ENCODE results near the gene PTPN4. TPM values are rescaled to one million over a fixed set of nuclear protein-coding genes. Genes with fewer than 3 reads are reported as not detected.
"Not testable (repeated sequence)": the region's sequence is repeated elsewhere in the genome, so short reads cannot be mapped to it uniquely, and the experiment has no call there.

Gene PTPN4
- polyA plus RNA-seq, 1 donor from 2014 or later, result 22.0 TPM

DNA sequence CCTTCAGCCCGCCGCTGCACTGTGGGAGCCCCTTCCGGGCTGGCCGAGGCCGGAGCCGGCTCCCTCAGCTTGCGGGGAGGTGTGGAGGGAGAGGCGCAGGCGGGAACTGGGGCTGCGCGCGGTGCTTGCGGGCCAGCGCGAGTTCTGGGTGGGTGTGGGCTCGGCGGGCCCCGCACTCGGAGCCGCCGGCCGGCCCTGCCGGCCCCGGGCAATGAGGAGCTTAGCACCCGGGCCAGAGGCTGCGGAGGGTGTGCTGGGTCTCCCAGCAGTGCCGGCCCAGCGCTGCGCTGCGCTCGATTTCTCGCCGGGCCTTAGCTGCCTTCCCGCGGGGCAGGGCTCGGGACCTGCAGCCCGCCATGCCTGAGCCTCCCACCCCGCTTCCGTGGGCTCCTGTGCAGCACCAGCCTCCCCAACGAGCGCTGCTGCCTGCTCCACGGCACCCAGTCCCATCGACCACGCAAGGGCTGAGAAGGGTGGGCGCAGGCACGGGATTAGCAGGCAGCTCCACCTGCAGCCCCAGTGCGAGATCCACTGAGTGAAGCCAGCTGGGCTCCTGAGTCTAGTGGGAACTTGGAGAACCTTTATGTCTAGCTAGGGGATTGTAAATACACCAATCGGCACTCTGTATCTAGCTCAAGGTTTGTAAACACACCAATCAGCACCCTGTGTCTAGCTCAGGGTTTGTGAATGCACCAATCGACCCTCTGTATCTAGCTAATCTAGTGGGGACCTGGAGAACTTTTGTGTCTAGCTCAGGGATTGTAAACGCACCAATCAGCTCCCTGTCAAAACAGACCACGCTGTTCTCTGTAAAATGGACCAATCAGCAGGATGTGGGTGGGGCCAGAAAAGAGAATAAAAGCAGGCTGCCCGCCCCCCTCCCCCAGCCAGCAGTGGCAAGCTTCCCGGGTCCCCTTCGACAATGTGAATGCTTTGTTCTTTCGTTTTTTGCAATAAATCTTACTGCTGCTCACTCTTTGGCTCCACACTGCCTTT is 237.5 kb downstream of the PTPN4 start:
- H3K27me3 ChIP-seq (ENCODE audit: insufficient read depth, low read depth, low read length); H3K9me2 ChIP-seq (ENCODE audit: insufficient read depth, low read length); H3K36me3 ChIP-seq (ENCODE audit: insufficient read depth, low read length); H2AFZ ChIP-seq (ENCODE audit: low read depth, low read length); H3K79me2 ChIP-seq (replicated peaks; ENCODE audit: insufficient read depth, low read length); H3F3A ChIP-seq (ENCODE audit: insufficient read depth, low read length, poor library complexity, severe bottlenecking); H3K4me2 ChIP-seq (ENCODE audit: low read length); H3K27ac ChIP-seq (ENCODE audit: low read length); H3K9ac ChIP-seq (ENCODE audit: low read length); H3K9me3 ChIP-seq (ENCODE audit: low read length); H4K20me1 ChIP-seq (ENCODE audit: insufficient read depth); H3K4me3 ChIP-seq (ENCODE audit: low read length): not testable (repeated sequence)

DNA sequence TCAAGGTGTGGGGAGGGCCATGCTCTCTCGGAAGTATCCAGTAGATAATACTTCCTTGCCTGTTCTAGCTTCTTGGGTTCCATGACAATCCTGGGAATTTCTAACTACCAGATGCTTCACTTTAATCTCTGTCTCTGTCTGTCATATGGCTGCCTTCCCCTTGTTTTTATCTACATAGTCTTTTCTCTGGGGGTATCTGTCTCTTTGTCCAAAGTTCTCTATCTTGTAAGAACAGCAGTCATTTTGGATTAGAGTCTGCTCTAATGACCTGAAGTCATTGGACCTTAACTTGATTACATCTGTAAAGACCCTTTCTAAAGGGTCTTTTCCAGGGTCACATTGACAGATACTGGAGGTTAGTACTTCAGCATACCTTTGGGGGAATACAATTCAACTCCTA is 241.7 kb downstream of the PTPN4 start:
- Histone ChIP-seq H3K79me2 (replicated peaks; ENCODE audit: insufficient read depth, low read length) (no peaks in the 10 kb centered on the region), H3K4me3 (ENCODE audit: low read length) (no peak overlapping the region), H3K9ac (ENCODE audit: low read length) (no peak overlapping the region), H3K27me3 (ENCODE audit: insufficient read depth, low read depth, low read length) (no peaks in the 10 kb centered on the region), H3K36me3 (ENCODE audit: insufficient read depth, low read length) (no peaks in the 10 kb centered on the region), H4K20me1 (ENCODE audit: insufficient read depth) (no peaks in the 10 kb centered on the region), H3K4me2 (ENCODE audit: low read length) (no peak overlapping the region), H3K27ac (ENCODE audit: low read length) (no peak overlapping the region), H3K9me3 (ENCODE audit: low read length) (no peaks in the 10 kb centered on the region), H3K9me2 (ENCODE audit: insufficient read depth, low read length) (no peaks in the 10 kb centered on the region), H2AFZ (ENCODE audit: low read depth, low read length) (no peak overlapping the region), H3F3A (ENCODE audit: insufficient read depth, low read length, poor library complexity, severe bottlenecking) (no peaks in the 10 kb centered on the region)
- TF ChIP-seq POLR2AphosphoS5 (IDR thresholded peaks at IDR 0.05), result no peak
- TF ChIP-seq, protein P1, sequence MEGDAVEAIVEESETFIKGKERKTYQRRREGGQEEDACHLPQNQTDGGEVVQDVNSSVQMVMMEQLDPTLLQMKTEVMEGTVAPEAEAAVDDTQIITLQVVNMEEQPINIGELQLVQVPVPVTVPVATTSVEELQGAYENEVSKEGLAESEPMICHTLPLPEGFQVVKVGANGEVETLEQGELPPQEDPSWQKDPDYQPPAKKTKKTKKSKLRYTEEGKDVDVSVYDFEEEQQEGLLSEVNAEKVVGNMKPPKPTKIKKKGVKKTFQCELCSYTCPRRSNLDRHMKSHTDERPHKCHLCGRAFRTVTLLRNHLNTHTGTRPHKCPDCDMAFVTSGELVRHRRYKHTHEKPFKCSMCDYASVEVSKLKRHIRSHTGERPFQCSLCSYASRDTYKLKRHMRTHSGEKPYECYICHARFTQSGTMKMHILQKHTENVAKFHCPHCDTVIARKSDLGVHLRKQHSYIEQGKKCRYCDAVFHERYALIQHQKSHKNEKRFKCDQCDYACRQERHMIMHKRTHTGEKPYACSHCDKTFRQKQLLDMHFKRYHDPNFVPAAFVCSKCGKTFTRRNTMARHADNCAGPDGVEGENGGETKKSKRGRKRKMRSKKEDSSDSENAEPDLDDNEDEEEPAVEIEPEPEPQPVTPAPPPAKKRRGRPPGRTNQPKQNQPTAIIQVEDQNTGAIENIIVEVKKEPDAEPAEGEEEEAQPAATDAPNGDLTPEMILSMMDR (IDR thresholded peaks at IDR 0.05; ENCODE audit: poor library complexity, severe bottlenecking), result no peak
- TF ChIP-seq TAF1 (IDR thresholded peaks at IDR 0.05; ENCODE audit: low read depth), result no peak
- TF ChIP-seq MXI1 (conservative IDR thresholded peaks at IDR 0.05; ENCODE audit: poor library complexity, severe bottlenecking), result no peak
- TF ChIP-seq SMC3 (conservative IDR thresholded peaks at IDR 0.05; ENCODE audit: poor library complexity), result no peak
- TF ChIP-seq, protein P2, sequence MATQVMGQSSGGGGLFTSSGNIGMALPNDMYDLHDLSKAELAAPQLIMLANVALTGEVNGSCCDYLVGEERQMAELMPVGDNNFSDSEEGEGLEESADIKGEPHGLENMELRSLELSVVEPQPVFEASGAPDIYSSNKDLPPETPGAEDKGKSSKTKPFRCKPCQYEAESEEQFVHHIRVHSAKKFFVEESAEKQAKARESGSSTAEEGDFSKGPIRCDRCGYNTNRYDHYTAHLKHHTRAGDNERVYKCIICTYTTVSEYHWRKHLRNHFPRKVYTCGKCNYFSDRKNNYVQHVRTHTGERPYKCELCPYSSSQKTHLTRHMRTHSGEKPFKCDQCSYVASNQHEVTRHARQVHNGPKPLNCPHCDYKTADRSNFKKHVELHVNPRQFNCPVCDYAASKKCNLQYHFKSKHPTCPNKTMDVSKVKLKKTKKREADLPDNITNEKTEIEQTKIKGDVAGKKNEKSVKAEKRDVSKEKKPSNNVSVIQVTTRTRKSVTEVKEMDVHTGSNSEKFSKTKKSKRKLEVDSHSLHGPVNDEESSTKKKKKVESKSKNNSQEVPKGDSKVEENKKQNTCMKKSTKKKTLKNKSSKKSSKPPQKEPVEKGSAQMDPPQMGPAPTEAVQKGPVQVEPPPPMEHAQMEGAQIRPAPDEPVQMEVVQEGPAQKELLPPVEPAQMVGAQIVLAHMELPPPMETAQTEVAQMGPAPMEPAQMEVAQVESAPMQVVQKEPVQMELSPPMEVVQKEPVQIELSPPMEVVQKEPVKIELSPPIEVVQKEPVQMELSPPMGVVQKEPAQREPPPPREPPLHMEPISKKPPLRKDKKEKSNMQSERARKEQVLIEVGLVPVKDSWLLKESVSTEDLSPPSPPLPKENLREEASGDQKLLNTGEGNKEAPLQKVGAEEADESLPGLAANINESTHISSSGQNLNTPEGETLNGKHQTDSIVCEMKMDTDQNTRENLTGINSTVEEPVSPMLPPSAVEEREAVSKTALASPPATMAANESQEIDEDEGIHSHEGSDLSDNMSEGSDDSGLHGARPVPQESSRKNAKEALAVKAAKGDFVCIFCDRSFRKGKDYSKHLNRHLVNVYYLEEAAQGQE (IDR thresholded peaks at IDR 0.05; ENCODE audit: borderline replicate concordance), result no peak
- no peak for TF ChIP-seq EP300 (conservative IDR thresholded peaks at IDR 0.05; ENCODE audit: poor library complexity, severe bottlenecking)
- TF ChIP-seq RAD21 (conservative IDR thresholded peaks at IDR 0.05), result no peak
- no peak for TF ChIP-seq EZH2 (IDR thresholded peaks at IDR 0.05; ENCODE audit: borderline replicate concordance, insufficient read depth, low read length, poor library complexity, severe bottlenecking)

Data from neural cell (in vitro differentiated cells).